Astrocyte (in vitro differentiated cells and primary cell): Measurements from ENCODE around the gene SLC17A6. TPM values are rescaled to one million over a fixed set of nuclear protein-coding genes. Genes with fewer than 3 reads are reported as not detected.

ENCODE experiments used
- DNase-seq: peaks from one replicate; pipeline ENCODE4 v3.0.0-alpha.2; 2010; ENCODE audit warnings: low read depth
- FAIRE-seq: peaks from 2 replicates; lab custom pipeline; 2011; peaks lifted over from hg19 to GRCh38; lab: Jason Lieb, UNC
- H2AFZ ChIP-seq: 2 replicates; pipeline ENCODE4 v1.6.0; 2012; ENCODE audit warnings: low read depth, low read length, inconsistent platforms
- H3K27ac ChIP-seq: 2 replicates; pipeline ENCODE4 v1.5.1; 2011; ENCODE audit warnings: low read depth, low read length, inconsistent platforms
- H3K27me3 ChIP-seq: 2 replicates; pipeline ENCODE4 v1.6.0; 2011; ENCODE audit warnings: low read length, inconsistent platforms; ENCODE audit not compliant: insufficient read depth
- H3K36me3 ChIP-seq: 2 replicates; pipeline ENCODE4 v1.5.1; 2011; ENCODE audit warnings: low read length, inconsistent platforms; ENCODE audit not compliant: insufficient read depth
- H3K4me1 ChIP-seq: 2 replicates; pipeline ENCODE4 v1.5.1; 2011; ENCODE audit warnings: low read length, inconsistent platforms; ENCODE audit not compliant: insufficient read depth
- H3K4me2 ChIP-seq: 2 replicates; pipeline ENCODE4 v1.6.0; 2012; ENCODE audit warnings: low read length, inconsistent platforms
- H3K4me3 ChIP-seq: 2 replicates; pipeline ENCODE4 v1.5.1; 2011; ENCODE audit warnings: low read depth, mild to moderate bottlenecking, low read length, inconsistent platforms; ENCODE audit not compliant: insufficient read depth
- H3K79me2 ChIP-seq: 2 replicates; pipeline ENCODE4 v1.6.0; 2012; ENCODE audit warnings: mild to moderate bottlenecking, low read length, inconsistent platforms; ENCODE audit not compliant: insufficient read depth
- H3K9ac ChIP-seq: 2 replicates; pipeline ENCODE4 v1.6.0; 2012; ENCODE audit warnings: mild to moderate bottlenecking, low read length, inconsistent platforms
- H3K9me3 ChIP-seq: 2 replicates; pipeline ENCODE4 v1.5.1; 2012; ENCODE audit warnings: low read depth, mild to moderate bottlenecking, low read length, inconsistent platforms; ENCODE audit not compliant: insufficient read depth
- H4K20me1 ChIP-seq: 2 replicates; pipeline ENCODE4 v1.6.0; 2012; ENCODE audit warnings: low read length, inconsistent platforms; ENCODE audit not compliant: insufficient read depth
- H3K27ac Mint-ChIP-seq: one replicate; pipeline ENCODE4 v1.8.0; 2021; ENCODE audit warnings: mild to moderate bottlenecking, mixed read lengths; ENCODE audit not compliant: unreplicated experiment
- H3K27me3 Mint-ChIP-seq: one replicate; pipeline ENCODE4 v1.8.0; 2021; ENCODE audit warnings: low read depth, mixed read lengths; ENCODE audit not compliant: unreplicated experiment
- H3K36me3 Mint-ChIP-seq: one replicate; pipeline ENCODE4 v1.8.0; 2021; ENCODE audit warnings: low read depth, mixed read lengths; ENCODE audit not compliant: unreplicated experiment
- H3K4me1 Mint-ChIP-seq: one replicate; pipeline ENCODE4 v1.8.0; 2021; ENCODE audit warnings: low read depth, mixed read lengths; ENCODE audit not compliant: unreplicated experiment
- H3K4me3 Mint-ChIP-seq: one replicate; pipeline ENCODE4 v1.8.0; 2021; ENCODE audit warnings: mild to moderate bottlenecking, moderate library complexity, mixed read lengths; ENCODE audit not compliant: unreplicated experiment
- H3K9me3 Mint-ChIP-seq: one replicate; pipeline ENCODE4 v1.8.0; 2021; ENCODE audit warnings: mild to moderate bottlenecking, mixed read lengths; ENCODE audit not compliant: unreplicated experiment
- EZH2 ChIP-seq: IDR thresholded peaks from 2 replicates; pipeline ENCODE4 v1.6.1; 2012; ENCODE audit warnings: mild to moderate bottlenecking, low read length, inconsistent platforms; ENCODE audit not compliant: insufficient read depth
- total RNA-seq: library from RNA; stranded (reverse); gene quantifications from 2 replicates; pipeline ENCODE4 v1.2.1, GENCODE V29; 2021
- TF ChIP-seq, protein P1 (sequence below): IDR thresholded peaks from 2 replicates; pipeline ENCODE4 v1.5.1; 2011; ENCODE audit warnings: low read depth, mild to moderate bottlenecking, inconsistent platforms, low read length, moderate library complexity; ENCODE audit not compliant: insufficient read depth

SLC17A6 gene
- total RNA-seq, 1 donor from 2014 or later, result not detected

DNA sequence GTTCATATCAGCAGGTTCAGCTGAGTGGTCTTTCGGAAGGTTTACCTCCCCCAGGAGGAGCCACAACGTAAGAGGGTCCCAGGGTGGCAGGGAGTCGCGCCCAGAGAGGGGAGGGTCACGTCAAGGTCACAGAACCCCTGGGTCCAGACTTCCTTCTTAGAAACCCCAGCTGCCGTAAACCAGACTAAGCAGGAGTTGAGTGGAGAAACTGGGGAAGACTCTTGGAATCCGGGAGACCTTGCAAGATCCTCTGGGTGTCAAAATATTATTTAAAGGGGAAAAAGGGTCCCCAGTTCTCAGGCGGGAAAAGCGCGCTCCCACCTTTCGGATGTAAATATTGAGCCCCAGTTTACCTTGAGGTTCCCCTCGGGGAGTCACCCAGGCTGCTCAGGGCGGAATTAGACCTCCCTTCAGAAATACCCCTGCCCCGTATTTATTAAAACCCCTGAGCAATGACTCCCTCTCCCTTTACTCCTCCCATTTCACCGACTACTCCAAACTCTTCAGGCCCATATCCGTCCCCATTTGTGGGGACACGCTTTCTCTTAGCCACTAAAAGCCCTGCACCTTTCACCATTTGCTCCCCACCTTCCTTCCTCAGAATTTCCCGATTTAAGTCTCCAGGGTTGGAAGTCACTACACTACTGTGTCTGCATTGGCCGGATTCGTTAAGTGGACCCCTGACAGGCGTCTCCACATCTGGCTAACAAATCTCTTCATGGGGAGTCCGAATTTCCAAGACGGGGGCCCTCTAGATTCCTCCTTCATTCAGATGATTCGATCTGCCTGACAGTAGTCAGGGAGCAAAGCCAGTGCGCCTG lies 4.2 kb downstream of the SLC17A6 start:
- peaks cover 73% of the 10 kb centered on the region for H3K27me3 Mint-ChIP-seq
- H3K27me3 ChIP-seq, result peaks cover 68% of the 10 kb centered on the region

DNA sequence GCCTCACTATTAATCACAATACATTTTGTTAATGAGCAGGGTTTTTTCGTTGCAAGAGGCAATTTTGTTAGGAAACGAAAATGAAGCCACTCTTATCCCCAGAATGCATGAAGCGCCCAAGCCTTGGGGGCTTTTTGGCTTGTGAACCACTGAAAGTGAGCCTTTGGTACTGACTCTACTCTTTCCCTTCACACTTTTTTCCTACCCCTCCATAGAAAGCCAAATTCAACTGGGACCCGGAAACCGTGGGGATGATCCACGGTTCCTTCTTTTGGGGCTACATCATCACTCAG lies 4.8 kb downstream of the SLC17A6 start:
- no peaks in the 10 kb centered on the region for H3K4me1 ChIP-seq
- no peak overlapping the region for H3K27ac ChIP-seq
- peaks cover 67% of the 10 kb centered on the region for H3K27me3 Mint-ChIP-seq
- H2AFZ ChIP-seq, result no peak overlapping the region
- no peaks in the 10 kb centered on the region for H3K79me2 ChIP-seq
- no peaks in the 10 kb centered on the region for H3K36me3 ChIP-seq
- H3K4me1 Mint-ChIP-seq, result no peaks in the 10 kb centered on the region
- H3K9me3 ChIP-seq, result no peaks in the 10 kb centered on the region
- no peak overlapping the region for H3K27ac Mint-ChIP-seq
- H4K20me1 ChIP-seq, result no peaks in the 10 kb centered on the region
- no peak overlapping the region for H3K4me2 ChIP-seq
- H3K9me3 Mint-ChIP-seq, result peaks cover 7% of the 10 kb centered on the region
- no peak overlapping the region for H3K9ac ChIP-seq
- no peak overlapping the region for H3K4me3 ChIP-seq
- FAIRE-seq, result no peak
- peaks cover 63% of the 10 kb centered on the region for H3K27me3 ChIP-seq
- H3K4me3 Mint-ChIP-seq, result no peak overlapping the region
- no peak for DNase-seq
- TF ChIP-seq, protein P1, sequence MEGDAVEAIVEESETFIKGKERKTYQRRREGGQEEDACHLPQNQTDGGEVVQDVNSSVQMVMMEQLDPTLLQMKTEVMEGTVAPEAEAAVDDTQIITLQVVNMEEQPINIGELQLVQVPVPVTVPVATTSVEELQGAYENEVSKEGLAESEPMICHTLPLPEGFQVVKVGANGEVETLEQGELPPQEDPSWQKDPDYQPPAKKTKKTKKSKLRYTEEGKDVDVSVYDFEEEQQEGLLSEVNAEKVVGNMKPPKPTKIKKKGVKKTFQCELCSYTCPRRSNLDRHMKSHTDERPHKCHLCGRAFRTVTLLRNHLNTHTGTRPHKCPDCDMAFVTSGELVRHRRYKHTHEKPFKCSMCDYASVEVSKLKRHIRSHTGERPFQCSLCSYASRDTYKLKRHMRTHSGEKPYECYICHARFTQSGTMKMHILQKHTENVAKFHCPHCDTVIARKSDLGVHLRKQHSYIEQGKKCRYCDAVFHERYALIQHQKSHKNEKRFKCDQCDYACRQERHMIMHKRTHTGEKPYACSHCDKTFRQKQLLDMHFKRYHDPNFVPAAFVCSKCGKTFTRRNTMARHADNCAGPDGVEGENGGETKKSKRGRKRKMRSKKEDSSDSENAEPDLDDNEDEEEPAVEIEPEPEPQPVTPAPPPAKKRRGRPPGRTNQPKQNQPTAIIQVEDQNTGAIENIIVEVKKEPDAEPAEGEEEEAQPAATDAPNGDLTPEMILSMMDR, result no peak
- TF ChIP-seq EZH2, result no peak
- H3K36me3 Mint-ChIP-seq, result no peaks in the 10 kb centered on the region

More for the DNA sequence above, 4.2 kb downstream of the SLC17A6 start:
- Histone ChIP-seq H3K9me3 (no peaks in the 10 kb centered on the region), H3K79me2 (no peaks in the 10 kb centered on the region), H3K36me3 (no peaks in the 10 kb centered on the region), H3K9ac (no peak overlapping the region), H3K4me1 (no peaks in the 10 kb centered on the region), H3K4me2 (no peak overlapping the region), H3K27ac (no peak overlapping the region), H4K20me1 (no peaks in the 10 kb centered on the region), H2AFZ (no peak overlapping the region), H3K4me3 (no peak overlapping the region)
- Mint-ChIP-seq H3K36me3 (no peaks in the 10 kb centered on the region), H3K27ac (peak overlapping the region; percentile 16), H3K9me3 (peaks cover 7% of the 10 kb centered on the region), H3K4me1 (no peaks in the 10 kb centered on the region), H3K4me3 (no peak overlapping the region)
- FAIRE-seq, result no peak
- no peak for TF ChIP-seq EZH2
- TF ChIP-seq, protein P1, result no peak
- no peak for DNase-seq

DNA sequence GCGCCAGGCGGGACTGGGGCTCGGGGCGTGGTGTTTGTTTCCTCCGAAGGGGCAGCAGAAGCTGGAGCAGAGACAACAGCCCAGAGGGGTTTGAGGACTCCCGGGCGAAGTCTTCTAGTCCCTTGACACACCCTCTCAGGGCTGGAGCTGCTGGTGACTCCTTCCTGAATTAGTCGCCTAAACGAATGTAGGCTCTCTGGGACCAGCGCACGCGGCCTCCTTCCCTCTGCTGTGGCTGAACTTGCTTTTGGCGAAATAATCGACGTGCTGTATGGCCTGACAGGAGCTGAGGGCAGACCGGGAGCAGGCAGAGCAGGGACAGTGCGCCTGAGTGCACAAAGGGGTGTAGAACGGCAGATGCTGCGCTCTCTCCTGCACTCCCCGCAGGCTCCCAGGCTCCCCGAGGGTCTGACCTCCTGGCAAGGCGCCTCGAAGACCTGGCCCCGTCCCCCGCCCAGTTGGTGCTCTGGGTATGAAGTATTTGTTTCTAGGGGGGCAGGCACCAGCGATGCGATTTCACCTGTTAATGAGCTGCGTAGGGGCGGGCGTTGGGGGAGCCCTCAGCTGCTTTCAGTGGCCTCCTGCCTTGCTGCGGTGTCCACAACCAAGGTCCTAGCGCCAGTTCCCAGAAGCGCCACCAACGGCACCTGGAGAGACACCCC lies 5.3 kb downstream of the SLC17A6 start:
- no peaks in the 10 kb centered on the region for H3K4me1 Mint-ChIP-seq
- no peaks in the 10 kb centered on the region for H3K36me3 ChIP-seq
- H2AFZ ChIP-seq, result no peak overlapping the region
- H3K27ac ChIP-seq, result no peak overlapping the region
- no peaks in the 10 kb centered on the region for H3K4me1 ChIP-seq
- H3K9me3 Mint-ChIP-seq, result peaks cover 7% of the 10 kb centered on the region
- TF ChIP-seq EZH2, result peak; percentile 7
- TF ChIP-seq, protein P1, result no peak
- H3K79me2 ChIP-seq, result no peaks in the 10 kb centered on the region
- H3K27ac Mint-ChIP-seq, result no peak overlapping the region
- peaks cover 62% of the 10 kb centered on the region for H3K27me3 Mint-ChIP-seq
- no peak overlapping the region for H3K4me3 Mint-ChIP-seq
- no peak overlapping the region for H3K9ac ChIP-seq
- H3K4me3 ChIP-seq, result no peak overlapping the region
- no peak overlapping the region for H3K4me2 ChIP-seq
- H3K9me3 ChIP-seq, result no peaks in the 10 kb centered on the region
- no peaks in the 10 kb centered on the region for H3K36me3 Mint-ChIP-seq
- no peak for DNase-seq
- H3K27me3 ChIP-seq, result peaks cover 58% of the 10 kb centered on the region
- no peaks in the 10 kb centered on the region for H4K20me1 ChIP-seq
- FAIRE-seq, result no peak
